Activated B cell treated with CpG ODN at 0.5 μM for 24 hours (primary cell): Measurements from ENCODE around the gene CDADC1. TPM values are rescaled to one million over a fixed set of nuclear protein-coding genes. Genes with fewer than 3 reads are reported as not detected.

Experiments
- ATAC-seq: fragments of 200-7000 bp; cut with Tn5 transposase; one replicate; pipeline ENCODE4 v1.10.0; 2021; ENCODE audit warnings: low read depth, mild to moderate bottlenecking, moderate library complexity
- CTCF ChIA-PET: fragments of 350-600 bp; sonication (Branson Sonifier 250); formaldehyde crosslinking; loops from one replicate; lab custom pipeline; 2021; ENCODE audit warnings: antibody characterized with exemption; lab: Charles Lee
- POLR2A ChIA-PET: fragments of 350-600 bp; sonication (Branson Sonifier 250); formaldehyde crosslinking; loops from one replicate; lab custom pipeline; 2021; ENCODE audit warnings: antibody characterized with exemption; lab: Charles Lee
- DNase-seq: peaks from one replicate; pipeline ENCODE4 v3.0.0; 2022
- H3K27ac Mint-ChIP-seq: one replicate; pipeline ENCODE4 v1.8.0; 2020; ENCODE audit warnings: mixed read lengths
- H3K27me3 Mint-ChIP-seq: one replicate; pipeline ENCODE4 v1.8.0; 2021; ENCODE audit warnings: mixed read lengths
- H3K36me3 Mint-ChIP-seq: one replicate; pipeline ENCODE4 v1.8.0; 2021; ENCODE audit warnings: low read depth, mixed read lengths
- H3K4me1 Mint-ChIP-seq: one replicate; pipeline ENCODE4 v1.8.0; 2021; ENCODE audit warnings: mixed read lengths
- H3K4me3 Mint-ChIP-seq: one replicate; pipeline ENCODE4 v1.8.0; 2020; ENCODE audit warnings: mild to moderate bottlenecking, mixed read lengths
- H3K9me3 Mint-ChIP-seq: one replicate; pipeline ENCODE4 v1.8.0; 2020; ENCODE audit warnings: mixed read lengths
- intact Hi-C: fragments of 100-400 bp; cut with micrococcal nuclease; formaldehyde crosslinking; loops from one replicate; pipeline ENCODE4 v1.15.1; 2024
- total RNA-seq: library from RNA; stranded (reverse); gene quantifications from 2 replicates; pipeline ENCODE4 v1.2.3, GENCODE V29; 2022
- TF ChIP-seq, protein P1 (sequence below): fragments of 200-600 bp; IDR thresholded peaks from one replicate; pipeline ENCODE4 v1.8.0; 2022; ENCODE audit warnings: antibody characterized with exemption, mild to moderate bottlenecking

CDADC1 gene
- total RNA-seq, 1 donor from 2014 or later = 10.4 TPM

- peaks cover 7% of the 10 kb centered on the region for H3K9me3 Mint-ChIP-seq
- DNase-seq (no peak), ATAC-seq (peak; percentile 72)
- H3K27me3 Mint-ChIP-seq = peaks cover 18% of the 10 kb centered on the region
- H3K4me1 Mint-ChIP-seq = peaks cover 36% of the 10 kb centered on the region
- intact Hi-C loops = no loop called here
- peaks cover 13% of the 10 kb centered on the region for H3K36me3 Mint-ChIP-seq
- CTCF ChIA-PET = no interaction called here
- H3K4me3 Mint-ChIP-seq = no peak overlapping the region
- TF ChIP-seq, protein P1, sequence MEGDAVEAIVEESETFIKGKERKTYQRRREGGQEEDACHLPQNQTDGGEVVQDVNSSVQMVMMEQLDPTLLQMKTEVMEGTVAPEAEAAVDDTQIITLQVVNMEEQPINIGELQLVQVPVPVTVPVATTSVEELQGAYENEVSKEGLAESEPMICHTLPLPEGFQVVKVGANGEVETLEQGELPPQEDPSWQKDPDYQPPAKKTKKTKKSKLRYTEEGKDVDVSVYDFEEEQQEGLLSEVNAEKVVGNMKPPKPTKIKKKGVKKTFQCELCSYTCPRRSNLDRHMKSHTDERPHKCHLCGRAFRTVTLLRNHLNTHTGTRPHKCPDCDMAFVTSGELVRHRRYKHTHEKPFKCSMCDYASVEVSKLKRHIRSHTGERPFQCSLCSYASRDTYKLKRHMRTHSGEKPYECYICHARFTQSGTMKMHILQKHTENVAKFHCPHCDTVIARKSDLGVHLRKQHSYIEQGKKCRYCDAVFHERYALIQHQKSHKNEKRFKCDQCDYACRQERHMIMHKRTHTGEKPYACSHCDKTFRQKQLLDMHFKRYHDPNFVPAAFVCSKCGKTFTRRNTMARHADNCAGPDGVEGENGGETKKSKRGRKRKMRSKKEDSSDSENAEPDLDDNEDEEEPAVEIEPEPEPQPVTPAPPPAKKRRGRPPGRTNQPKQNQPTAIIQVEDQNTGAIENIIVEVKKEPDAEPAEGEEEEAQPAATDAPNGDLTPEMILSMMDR = no peak
- no peak overlapping the region for H3K27ac Mint-ChIP-seq
- POLR2A ChIA-PET = no interaction called here
Measured at GRCh38 chr13:49213539-49213938, 34.2 kb upstream of the CDADC1 start.

- ChIA-PET POLR2A (no interaction called here), CTCF (interaction anchor here (0.6 to 1.2 kb wide), 2 partner anchors 34 to 66 kb away, joined by 3 to 8 read pairs; partner anchors contain the start of gene CDADC1)
- Mint-ChIP-seq H3K4me3 (no peak overlapping the region), H3K36me3 (peaks cover 10% of the 10 kb centered on the region), H3K4me1 (peaks cover 36% of the 10 kb centered on the region), H3K27ac (peak overlapping the region; percentile 59), H3K27me3 (peaks cover 25% of the 10 kb centered on the region), H3K9me3 (peaks cover 7% of the 10 kb centered on the region)
- DNase-seq (no peak), ATAC-seq (no peak)
- intact Hi-C loops = loop anchor here (2.0 kb wide), 1 partner anchor 67 kb away; no protein-coding TSS in a partner anchor
- TF ChIP-seq, protein P1 = no peak
Measured at GRCh38 chr13:49213997-49214916, 33.5 kb upstream of the CDADC1 start.

DNA sequence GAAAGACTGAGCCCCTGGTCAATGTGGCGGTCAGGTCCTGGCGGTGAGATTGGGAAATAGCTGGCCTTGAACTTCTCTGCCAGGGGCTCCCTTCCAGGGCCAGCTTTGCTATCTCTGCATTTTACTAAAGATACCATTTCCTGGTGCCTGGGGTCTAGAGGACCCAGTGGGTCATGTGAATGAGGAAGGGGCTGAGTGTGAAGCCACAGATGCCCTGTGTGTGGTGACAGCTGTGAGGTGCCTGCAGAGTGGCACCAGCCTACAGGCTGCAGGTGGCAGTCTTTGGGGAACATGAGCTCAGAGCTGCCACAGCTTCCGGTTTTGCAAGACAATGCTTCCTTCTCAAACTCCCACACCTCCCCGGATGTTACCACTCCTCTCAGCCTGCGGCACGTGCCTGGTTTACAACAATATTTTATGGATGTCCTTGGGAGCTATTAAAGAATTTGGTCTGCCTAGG lies 32.8 kb upstream of the CDADC1 start:
- POLR2A ChIA-PET = no interaction called here
- CTCF ChIA-PET = interaction anchor here (0.6 to 1.2 kb wide), 2 partner anchors 33 to 66 kb away, joined by 3 to 8 read pairs; partner anchors contain the start of gene CDADC1
- peaks cover 6% of the 10 kb centered on the region for H3K36me3 Mint-ChIP-seq
- no peak overlapping the region for H3K4me3 Mint-ChIP-seq
- no peak for DNase-seq
- H3K9me3 Mint-ChIP-seq = peaks cover 7% of the 10 kb centered on the region
- peak; percentile 71 for ATAC-seq
- peaks cover 28% of the 10 kb centered on the region for H3K27me3 Mint-ChIP-seq
- intact Hi-C loops = loop anchor here (2.0 kb wide), 1 partner anchor 66 kb away; no protein-coding TSS in a partner anchor
- TF ChIP-seq, protein P1 = no peak
- peak overlapping the region; percentile 59 for H3K27ac Mint-ChIP-seq
- H3K4me1 Mint-ChIP-seq = peaks cover 41% of the 10 kb centered on the region

DNA sequence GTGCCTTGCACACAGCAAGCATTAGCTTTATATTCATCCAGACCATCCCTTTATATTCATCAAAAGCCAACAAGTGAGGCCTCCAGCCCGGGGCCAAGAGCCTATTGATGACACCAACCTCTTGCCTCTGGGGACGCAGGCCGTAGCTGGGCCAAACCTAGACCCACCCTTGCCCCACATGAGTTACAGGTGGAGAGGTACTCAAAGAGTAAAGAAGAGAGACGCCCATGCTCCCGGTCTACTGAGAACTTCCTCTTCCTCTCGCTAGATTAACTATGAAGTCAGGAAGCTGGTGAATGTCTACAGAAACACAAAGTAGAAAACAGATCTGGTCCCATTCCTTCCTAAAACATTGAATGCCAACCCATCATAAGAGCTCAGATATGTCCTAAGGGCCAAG lies 31.4 kb upstream of the CDADC1 start:
- DNase-seq (no peak), ATAC-seq (no peak)
- Mint-ChIP-seq H3K4me3 (peak overlapping the region; percentile 25), H3K27ac (no peak overlapping the region), H3K4me1 (peaks cover 45% of the 10 kb centered on the region), H3K36me3 (no peaks in the 10 kb centered on the region), H3K9me3 (peaks cover 7% of the 10 kb centered on the region), H3K27me3 (peaks cover 31% of the 10 kb centered on the region)
- intact Hi-C loops = no loop called here
- TF ChIP-seq, protein P1 = no peak
- POLR2A ChIA-PET = no interaction called here
- CTCF ChIA-PET = interaction anchor here (1.3 kb wide), 1 partner anchor 64 kb away, joined by 4 read pairs; no protein-coding TSS in a partner anchor

GRCh38 chr13:49217962-49218492 lies 29.7 kb upstream of the CDADC1 start:
- peaks cover 46% of the 10 kb centered on the region for H3K27me3 Mint-ChIP-seq
- H3K27ac Mint-ChIP-seq = no peak overlapping the region
- CTCF ChIA-PET = no interaction called here
- POLR2A ChIA-PET = no interaction called here
- peaks cover 7% of the 10 kb centered on the region for H3K9me3 Mint-ChIP-seq
- ATAC-seq = no peak
- peaks cover 42% of the 10 kb centered on the region for H3K4me1 Mint-ChIP-seq
- no peak for DNase-seq
- H3K4me3 Mint-ChIP-seq = no peak overlapping the region
- TF ChIP-seq, protein P1 = no peak
- H3K36me3 Mint-ChIP-seq = no peaks in the 10 kb centered on the region
- intact Hi-C loops = no loop called here
